ENCODE measurements around the gene PLA2G6. TPM values are rescaled to one million over a fixed set of nuclear protein-coding genes. Genes with fewer than 3 reads are reported as not detected.

PLA2G6 gene
- total and polyA plus RNA-seq, 2 of the 4 experiments (the other 2 are of a cell fraction) = 6.1 to 10.3 TPM

GRCh38 chr22:38138961-38139360, 42.7 kb downstream of the PLA2G6 start:
- no TSS peak for BruUV-seq (replicated peaks)
- no peak overlapping the region for H3K4me2 ChIP-seq (ENCODE audit: low read depth, low read length)

More at GRCh38 chr22:38138961-38139360, 42.7 kb downstream of the PLA2G6 start:
- Histone ChIP-seq H4K8ac (ENCODE audit: low read depth in 2 of 2, low read length in 2 of 2) (no peak overlapping the region), H2BK20ac (ENCODE audit: low read depth, low read length) (no peak overlapping the region), H3K79me1 (ENCODE audit: low read depth in 1 of 2, low read length in 2 of 2) (no peaks in the 10 kb centered on the region), H2BK5ac (ENCODE audit: low read depth, low read length, poor library complexity, severe bottlenecking) (no peak overlapping the region), H2AK9ac (replicated peaks; ENCODE audit: low read depth, low read length, poor library complexity) (no peak overlapping the region), H3K56ac (ENCODE audit: extremely low read depth, insufficient read depth, low read length) (no peak overlapping the region), H2AFZ (replicated peaks; ENCODE audit: low read length, poor library complexity) (peak overlapping the region; percentile 23), H4K20me1 (ENCODE audit: insufficient read depth, low read length) (no peaks in the 10 kb centered on the region), H2BK120ac (ENCODE audit: low read depth, low read length) (no peak overlapping the region), H3K36me3 (ENCODE audit: control insufficient read depth, insufficient read depth, low read length) (no peaks in the 10 kb centered on the region), H3K14ac (replicated peaks; ENCODE audit: low read depth, low read length) (no peak overlapping the region), H3K9me1 (ENCODE audit: insufficient read depth, low read length) (peaks cover 2% of the 10 kb centered on the region; the same call in 1 of the 2 replicates), H3K4ac (ENCODE audit: low read depth, low read length) (no peak overlapping the region), H4K5ac (ENCODE audit: low read depth, low read length) (no peak overlapping the region), H3K27ac (ENCODE audit: insufficient read depth, low read length) (no peak overlapping the region), H3K4me1 (ENCODE audit: control insufficient read depth, insufficient read depth, low read length) (peaks cover 2% of the 10 kb centered on the region), H2AK5ac (ENCODE audit: low read depth, low read length) (no peak overlapping the region), H3K4me3 (ENCODE audit: insufficient read depth, low read depth, low read length) (no peak overlapping the region), H3K18ac (ENCODE audit: low read depth, low read length) (no peak overlapping the region), H3K23ac (ENCODE audit: low read depth, low read length) (no peak overlapping the region), H4K91ac (ENCODE audit: insufficient read depth, low read depth, low read length) (no peak overlapping the region), H3K9ac (ENCODE audit: low read depth, low read length) (no peak overlapping the region), H3K9me3 (ENCODE audit: control insufficient read depth, insufficient read depth, low read length) (no peaks in the 10 kb centered on the region), H3K27me3 (ENCODE audit: control insufficient read depth, insufficient read depth, low read length) (no peaks in the 10 kb centered on the region), H2BK15ac (ENCODE audit: low read depth, low read length) (no peak overlapping the region)
- dilution Hi-C loops (cut with HindIII; ENCODE audit: low sequenced_read_pairs, unreplicated experiment) = no loop called here
- no peak for DNase-seq
- no peak for ATAC-seq (ENCODE audit: low read depth)
- 87% methylated on average over 3 of the region's 5 CpGs; no CpG with 5 or more reads in 1 of the 2 experiments for WGBS, 2 experiments (ENCODE audit: extremely low coverage in 2 of 2, insufficient read length in 1 of 2)
- TF ChIP-seq CHD1 (IDR thresholded peaks at IDR 0.05; ENCODE audit: low read depth, low read length) (no peak), FOS (IDR thresholded peaks at IDR 0.05; ENCODE audit: low read depth, low read length) (no peak)
- TF ChIP-seq, protein P1, sequence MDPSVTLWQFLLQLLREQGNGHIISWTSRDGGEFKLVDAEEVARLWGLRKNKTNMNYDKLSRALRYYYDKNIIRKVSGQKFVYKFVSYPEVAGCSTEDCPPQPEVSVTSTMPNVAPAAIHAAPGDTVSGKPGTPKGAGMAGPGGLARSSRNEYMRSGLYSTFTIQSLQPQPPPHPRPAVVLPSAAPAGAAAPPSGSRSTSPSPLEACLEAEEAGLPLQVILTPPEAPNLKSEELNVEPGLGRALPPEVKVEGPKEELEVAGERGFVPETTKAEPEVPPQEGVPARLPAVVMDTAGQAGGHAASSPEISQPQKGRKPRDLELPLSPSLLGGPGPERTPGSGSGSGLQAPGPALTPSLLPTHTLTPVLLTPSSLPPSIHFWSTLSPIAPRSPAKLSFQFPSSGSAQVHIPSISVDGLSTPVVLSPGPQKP (IDR thresholded peaks at IDR 0.05; ENCODE audit: borderline replicate concordance, low read depth, low read length) = no peak
- TF ChIP-seq, protein P2, sequence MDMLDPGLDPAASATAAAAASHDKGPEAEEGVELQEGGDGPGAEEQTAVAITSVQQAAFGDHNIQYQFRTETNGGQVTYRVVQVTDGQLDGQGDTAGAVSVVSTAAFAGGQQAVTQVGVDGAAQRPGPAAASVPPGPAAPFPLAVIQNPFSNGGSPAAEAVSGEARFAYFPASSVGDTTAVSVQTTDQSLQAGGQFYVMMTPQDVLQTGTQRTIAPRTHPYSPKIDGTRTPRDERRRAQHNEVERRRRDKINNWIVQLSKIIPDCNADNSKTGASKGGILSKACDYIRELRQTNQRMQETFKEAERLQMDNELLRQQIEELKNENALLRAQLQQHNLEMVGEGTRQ (IDR thresholded peaks at IDR 0.05; ENCODE audit: low read depth, low read length) = no peak
- in situ Hi-C loops (cut with MboI; ENCODE audit: low sequenced_read_pairs) = no loop called here
- intact Hi-C loops (cut with micrococcal nuclease) = no loop called here
- POLR2A ChIA-PET (ENCODE audit: unreplicated experiment) = no interaction called here
- CTCF ChIA-PET = interaction anchor here (0.6 to 1.0 kb wide), 2 partner anchors 12 to 15 kb away, joined by 3 read pairs; no protein-coding TSS in a partner anchor

Measured in IMR-90 (cell line).